OCI-LY3 (cell line): Measurements from ENCODE around the gene CEP112.

Experiments
- EZH2phosphoT487 ChIP-seq: fragments of 200-600 bp; shearing (Covaris generic); IDR thresholded peaks from 2 replicates; pipeline ENCODE4 v1.6.1; 2018; ENCODE audit warnings: antibody characterized with exemption, mixed run types, low read depth
- TF ChIP-seq, protein P1 (sequence below): fragments of 200-600, 300-600 bp; sonication (generic); IDR thresholded peaks from 2 replicates; pipeline ENCODE4 v1.5.1; 2014; ENCODE audit warnings: antibody characterized with exemption, low read length, low read depth

DNA sequence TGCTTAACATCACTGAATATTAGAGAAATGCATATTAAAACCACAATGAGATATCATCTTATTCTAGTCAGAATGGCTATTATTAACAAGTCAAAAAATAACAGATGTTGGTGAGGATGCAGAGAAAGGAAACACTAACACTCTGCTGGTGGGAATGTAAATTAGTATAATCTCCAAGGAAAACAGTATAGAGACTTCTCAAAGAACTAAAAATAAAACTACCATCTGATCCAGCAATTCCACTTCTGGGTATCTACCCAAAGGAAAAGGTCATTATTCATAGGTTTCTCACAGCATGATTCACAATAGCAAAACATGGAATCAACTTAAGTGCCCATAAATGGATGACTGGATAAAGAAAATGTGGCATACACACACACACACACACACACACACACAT is 166.4 kb downstream of the CEP112 start:
- TF ChIP-seq EZH2phosphoT487, result no peak
- TF ChIP-seq, protein P1, sequence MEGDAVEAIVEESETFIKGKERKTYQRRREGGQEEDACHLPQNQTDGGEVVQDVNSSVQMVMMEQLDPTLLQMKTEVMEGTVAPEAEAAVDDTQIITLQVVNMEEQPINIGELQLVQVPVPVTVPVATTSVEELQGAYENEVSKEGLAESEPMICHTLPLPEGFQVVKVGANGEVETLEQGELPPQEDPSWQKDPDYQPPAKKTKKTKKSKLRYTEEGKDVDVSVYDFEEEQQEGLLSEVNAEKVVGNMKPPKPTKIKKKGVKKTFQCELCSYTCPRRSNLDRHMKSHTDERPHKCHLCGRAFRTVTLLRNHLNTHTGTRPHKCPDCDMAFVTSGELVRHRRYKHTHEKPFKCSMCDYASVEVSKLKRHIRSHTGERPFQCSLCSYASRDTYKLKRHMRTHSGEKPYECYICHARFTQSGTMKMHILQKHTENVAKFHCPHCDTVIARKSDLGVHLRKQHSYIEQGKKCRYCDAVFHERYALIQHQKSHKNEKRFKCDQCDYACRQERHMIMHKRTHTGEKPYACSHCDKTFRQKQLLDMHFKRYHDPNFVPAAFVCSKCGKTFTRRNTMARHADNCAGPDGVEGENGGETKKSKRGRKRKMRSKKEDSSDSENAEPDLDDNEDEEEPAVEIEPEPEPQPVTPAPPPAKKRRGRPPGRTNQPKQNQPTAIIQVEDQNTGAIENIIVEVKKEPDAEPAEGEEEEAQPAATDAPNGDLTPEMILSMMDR, result no peak
